Chondrocyte (in vitro differentiated cells): ENCODE data around the gene CLK3. TPM values are rescaled to one million over a fixed set of nuclear protein-coding genes. Genes with fewer than 3 reads are reported as not detected.
A peak's percentile ranks its signal among the peaks of the same experiment; 100 is the strongest.

Source experiments
- DNase-seq: peaks from one replicate; pipeline ENCODE4 v3.0.0; 2021; ENCODE audit warnings: mixed read lengths, low spot score
- H3K27ac Mint-ChIP-seq: one replicate; pipeline ENCODE4 v1.8.0; 2021; ENCODE audit warnings: mild to moderate bottlenecking, moderate library complexity, mixed read lengths; ENCODE audit not compliant: unreplicated experiment
- H3K27me3 Mint-ChIP-seq: 2 replicates; pipeline ENCODE4 v1.8.0; 2021; ENCODE audit warnings: low read depth, mixed read lengths
- H3K36me3 Mint-ChIP-seq: 2 replicates; pipeline ENCODE4 v1.8.0; 2021; ENCODE audit warnings: low read depth, mixed read lengths
- H3K4me1 Mint-ChIP-seq: 2 replicates; pipeline ENCODE4 v1.8.0; 2021; ENCODE audit warnings: low read depth, mild to moderate bottlenecking, mixed read lengths
- H3K4me3 Mint-ChIP-seq: one replicate; pipeline ENCODE4 v1.8.0; 2021; ENCODE audit warnings: mild to moderate bottlenecking, moderate library complexity, mixed read lengths; ENCODE audit not compliant: unreplicated experiment
- H3K9me3 Mint-ChIP-seq: 2 replicates; pipeline ENCODE4 v1.8.0; 2021; ENCODE audit warnings: low read depth, mixed read lengths
- CTCF ChIP-seq: fragments of 200-600 bp; sonication (generic); IDR thresholded peaks from 2 replicates; pipeline ENCODE4 v1.5.0; 2021; ENCODE audit warnings: antibody characterized with exemption, mild to moderate bottlenecking, moderate library complexity
- total RNA-seq: library from RNA; stranded (reverse); gene quantifications from 3 replicates; pipeline ENCODE4 v1.2.1, GENCODE V29; 2021

The CLK3 gene
- total RNA-seq, 1 donor from 2014 or later: 48.6 TPM

- TF ChIP-seq CTCF: no peak
- H3K4me1 Mint-ChIP-seq: peaks cover 39% of the 10 kb centered on the region
- H3K27ac Mint-ChIP-seq: no peak overlapping the region
- no peaks in the 10 kb centered on the region for H3K9me3 Mint-ChIP-seq
- no peaks in the 10 kb centered on the region for H3K36me3 Mint-ChIP-seq
- no peak for DNase-seq
- no peak overlapping the region for H3K4me3 Mint-ChIP-seq
- H3K27me3 Mint-ChIP-seq: no peaks in the 10 kb centered on the region
Measured at GRCh38 chr15:74662064-74662860, 46.6 kb downstream of the CLK3 start.

- no peak overlapping the region for H3K4me3 Mint-ChIP-seq
- H3K27me3 Mint-ChIP-seq: no peaks in the 10 kb centered on the region
- peak overlapping the region; percentile 76 for H3K27ac Mint-ChIP-seq
- H3K9me3 Mint-ChIP-seq: no peaks in the 10 kb centered on the region
- H3K36me3 Mint-ChIP-seq: peaks cover 4% of the 10 kb centered on the region
- peaks cover 31% of the 10 kb centered on the region for H3K4me1 Mint-ChIP-seq
- DNase-seq: no peak
- no peak for TF ChIP-seq CTCF
Measured at GRCh38 chr15:74663303-74664027, 47.8 kb downstream of the CLK3 start.

GRCh38 chr15:74664028-74664616, 48.5 kb downstream of the CLK3 start:
- no peak for DNase-seq
- Mint-ChIP-seq H3K9me3 (no peaks in the 10 kb centered on the region), H3K4me3 (no peak overlapping the region)

GRCh38 chr15:74664670-74665069, 49.0 kb downstream of the CLK3 start:
- no peak for DNase-seq
- Mint-ChIP-seq H3K9me3 (no peaks in the 10 kb centered on the region), H3K27ac (peak overlapping the region; percentile 76), H3K4me1 (peaks cover 31% of the 10 kb centered on the region), H3K4me3 (no peak overlapping the region), H3K36me3 (peaks cover 4% of the 10 kb centered on the region), H3K27me3 (no peaks in the 10 kb centered on the region)
- TF ChIP-seq CTCF: no peak

More at GRCh38 chr15:74664028-74664616, 48.5 kb downstream of the CLK3 start:
- Mint-ChIP-seq H3K4me1 (peaks cover 31% of the 10 kb centered on the region), H3K36me3 (peaks cover 4% of the 10 kb centered on the region), H3K27ac (peak overlapping the region; percentile 76), H3K27me3 (no peaks in the 10 kb centered on the region)
- no peak for TF ChIP-seq CTCF

- TF ChIP-seq CTCF: no peak
- no peaks in the 10 kb centered on the region for H3K9me3 Mint-ChIP-seq
Measured at GRCh38 chr15:74667975-74668374, 52.3 kb downstream of the CLK3 start.

More at GRCh38 chr15:74667975-74668374, 52.3 kb downstream of the CLK3 start:
- peak overlapping the region; percentile 23 for H3K27ac Mint-ChIP-seq
- no peak overlapping the region for H3K4me3 Mint-ChIP-seq
- H3K4me1 Mint-ChIP-seq: peaks cover 25% of the 10 kb centered on the region
- DNase-seq: no peak
- no peaks in the 10 kb centered on the region for H3K27me3 Mint-ChIP-seq
- peaks cover 18% of the 10 kb centered on the region for H3K36me3 Mint-ChIP-seq
